Vagina (tissue), 2 donors: ENCODE measurements around the gene APCDD1L.

Source experiments
- CTCF ChIP-seq, 3 experiments: fragments of 450-650 bp in 2 of 3; fragments of 200-600 bp in 1 of 3; sonication (generic) in 1 of 3; IDR thresholded peaks; one replicate each; pipeline ENCODE4 v1.5.1; 2017 to 2019; ENCODE audit warnings: antibody characterized with exemption in 3 of 3, mild to moderate bottlenecking in 2 of 3, moderate library complexity in 2 of 3
- POLR2A ChIP-seq, 2 donors: fragments of 450-650 bp; IDR thresholded peaks; one replicate each; pipeline ENCODE4 v1.6.1; 2017; ENCODE audit warnings: antibody characterized with exemption in 2 of 2, mild to moderate bottlenecking in 2 of 2, moderate library complexity in 2 of 2

DNA sequence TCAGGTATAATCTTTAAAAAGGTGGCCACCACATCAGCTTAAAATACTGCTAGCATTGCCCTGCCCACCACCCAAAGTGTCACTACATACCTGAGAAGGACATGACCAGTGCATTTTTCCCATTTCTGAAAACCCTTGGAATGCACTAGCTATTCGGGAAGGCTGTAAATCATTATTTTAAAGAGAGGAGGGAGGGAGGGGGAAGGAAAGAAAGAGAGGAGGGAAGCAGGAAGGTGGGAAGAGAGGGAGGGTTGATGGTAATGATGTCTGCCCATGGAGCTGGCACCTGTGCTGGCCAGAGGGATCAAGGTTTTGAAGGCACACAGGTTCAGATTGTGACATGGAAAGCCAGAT lies 93.7 kb downstream of the APCDD1L start:
- no peak for TF ChIP-seq CTCF (IDR thresholded peaks at IDR 0.05)
- TF ChIP-seq POLR2A (IDR thresholded peaks at IDR 0.05) = no peak
